Uterus (tissue), 2 donors: ENCODE results near the gene CEP112.

ENCODE experiments used
- POLR2A ChIP-seq, 2 donors: fragments of 450-650 bp; IDR thresholded peaks; one replicate each; pipeline ENCODE4 v1.6.1; 2016; ENCODE audit warnings: antibody characterized with exemption in 2 of 2, mild to moderate bottlenecking in 1 of 2, moderate library complexity in 1 of 2
- TF ChIP-seq, protein P1 (sequence below), 4 experiments: fragments of 200-600 bp in 2 of 4; fragments of 450-650 bp in 2 of 4; sonication (generic) in 2 of 4; IDR thresholded peaks; one replicate each; pipeline ENCODE4 v1.5.1; 2016 to 2019; ENCODE audit warnings: antibody characterized with exemption in 4 of 4, mild to moderate bottlenecking in 2 of 4, moderate library complexity in 1 of 4

DNA sequence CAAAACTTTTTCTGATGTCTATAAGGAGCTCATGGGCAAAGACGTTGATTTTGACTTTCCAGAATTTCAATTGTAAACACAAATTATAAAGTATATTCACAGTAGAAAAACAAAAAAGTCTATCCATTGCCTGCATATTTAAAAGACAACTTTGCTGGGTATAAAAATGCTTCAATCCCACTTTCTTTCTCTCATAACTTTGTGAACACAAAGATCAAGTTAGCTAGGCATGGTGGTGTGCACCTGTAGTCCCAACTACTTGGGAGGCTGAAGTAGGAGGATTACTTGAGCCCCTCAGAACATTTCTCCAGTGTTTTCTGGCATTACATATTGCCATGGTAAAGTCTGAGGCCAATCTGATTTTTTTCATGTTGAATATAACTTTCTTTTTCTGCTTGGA, 547.4 kb downstream of the CEP112 start:
- TF ChIP-seq, protein P1, sequence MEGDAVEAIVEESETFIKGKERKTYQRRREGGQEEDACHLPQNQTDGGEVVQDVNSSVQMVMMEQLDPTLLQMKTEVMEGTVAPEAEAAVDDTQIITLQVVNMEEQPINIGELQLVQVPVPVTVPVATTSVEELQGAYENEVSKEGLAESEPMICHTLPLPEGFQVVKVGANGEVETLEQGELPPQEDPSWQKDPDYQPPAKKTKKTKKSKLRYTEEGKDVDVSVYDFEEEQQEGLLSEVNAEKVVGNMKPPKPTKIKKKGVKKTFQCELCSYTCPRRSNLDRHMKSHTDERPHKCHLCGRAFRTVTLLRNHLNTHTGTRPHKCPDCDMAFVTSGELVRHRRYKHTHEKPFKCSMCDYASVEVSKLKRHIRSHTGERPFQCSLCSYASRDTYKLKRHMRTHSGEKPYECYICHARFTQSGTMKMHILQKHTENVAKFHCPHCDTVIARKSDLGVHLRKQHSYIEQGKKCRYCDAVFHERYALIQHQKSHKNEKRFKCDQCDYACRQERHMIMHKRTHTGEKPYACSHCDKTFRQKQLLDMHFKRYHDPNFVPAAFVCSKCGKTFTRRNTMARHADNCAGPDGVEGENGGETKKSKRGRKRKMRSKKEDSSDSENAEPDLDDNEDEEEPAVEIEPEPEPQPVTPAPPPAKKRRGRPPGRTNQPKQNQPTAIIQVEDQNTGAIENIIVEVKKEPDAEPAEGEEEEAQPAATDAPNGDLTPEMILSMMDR (IDR thresholded peaks at IDR 0.05): no peak
- no peak for TF ChIP-seq POLR2A (IDR thresholded peaks at IDR 0.05)
